Suprapubic skin (tissue), 4 donors: Measurements from ENCODE around the gene JAK1.

Experiments used
- CTCF ChIP-seq, 2 donors: fragments of 200-600 bp in 1 of 2; fragments of 450-650 bp in 1 of 2; sonication (generic) in 1 of 2; IDR thresholded peaks; one replicate each; pipeline ENCODE4 v1.5.1; 2016 to 2019; ENCODE audit warnings: antibody characterized with exemption in 2 of 2, mild to moderate bottlenecking in 1 of 2, moderate library complexity in 1 of 2
- EP300 ChIP-seq: sonication (generic); formaldehyde crosslinking; IDR thresholded peaks from one replicate; pipeline ENCODE4 v1.6.1; 2017; ENCODE audit warnings: antibody characterized with exemption
- POLR2AphosphoS5 ChIP-seq, 3 donors: sonication (generic); formaldehyde crosslinking; IDR thresholded peaks; one replicate each; pipeline ENCODE4 v1.6.1; 2017; ENCODE audit warnings: antibody characterized with exemption in 3 of 3

- TF ChIP-seq POLR2AphosphoS5 (IDR thresholded peaks at IDR 0.05) = peak in 2 of 3 donors; percentile 40 to 57
- no peak for TF ChIP-seq EP300
- peak in 1 of 2 donors; percentile 36 for TF ChIP-seq CTCF (IDR thresholded peaks at IDR 0.05)
These were observed 35.0 kb upstream of the JAK1 start for GRCh38 chr1:65001231-65001792.
